Right lobe of liver (tissue), 6 donors: ENCODE measurements around the gene SLC6A18. TPM values are rescaled to one million over a fixed set of nuclear protein-coding genes. Genes with fewer than 3 reads are reported as not detected.

Source experiments
- ATAC-seq, 4 donors: fragments of 200-7000 bp; cut with Tn5 transposase; one replicate each; pipeline ENCODE4 v1.9.1; 2020; ENCODE audit warnings: mild to moderate bottlenecking in 4 of 4, moderate library complexity in 4 of 4
- DNase-seq, 3 donors: peaks; one replicate each; pipeline ENCODE4 v3.0.0-alpha.2; 2020
- H3K27ac ChIP-seq, 3 donors: fragments of 200-600 bp; one replicate each; pipeline ENCODE4 v1.8.0; 2022
- H3K27me3 ChIP-seq, 2 donors: fragments of 200-600 bp; one replicate each; pipeline ENCODE4 v1.8.0; 2022
- H3K36me3 ChIP-seq, 4 donors: fragments of 200-600 bp; sonication (generic) in 1 of 4; one replicate each; pipeline versions ENCODE4 v1.5.1 to v1.8.0; 2017 to 2022; ENCODE audit warnings: control low read depth in 1 of 4
- H3K4me1 ChIP-seq, 4 donors: fragments of 200-600 bp; sonication (generic) in 1 of 4; one replicate each; pipeline versions ENCODE4 v1.5.1 to v1.8.0; 2017 to 2022; ENCODE audit warnings: control low read depth in 1 of 4
- H3K4me3 ChIP-seq, 3 donors: fragments of 200-600 bp; one replicate each; pipeline ENCODE4 v1.8.0; 2022
- H3K9me3 ChIP-seq, 4 donors: fragments of 200-600 bp; sonication (generic) in 1 of 4; one replicate each; pipeline versions ENCODE4 v1.5.1 to v1.8.0; 2017 to 2022; ENCODE audit warnings: control low read depth in 1 of 4
- CTCF ChIP-seq, 4 donors: fragments of 200-600 bp in 3 of 4; fragments of 450-650 bp in 1 of 4; IDR thresholded peaks; one replicate each; pipeline versions ENCODE4 v1.5.1 to v1.8.0; 2016 to 2022; ENCODE audit warnings: antibody characterized with exemption in 4 of 4, mild to moderate bottlenecking in 2 of 4
- POLR2A ChIP-seq: fragments of 450-650 bp; IDR thresholded peaks from one replicate; pipeline ENCODE4 v1.6.1; 2017; ENCODE audit warnings: antibody characterized with exemption, mild to moderate bottlenecking
- WGBS: methylation state at CpG from one replicate; pipeline ENCODE4 v1.1.6; 2018; ENCODE audit warnings: low coverage, low lambda C conversion rate; ENCODE audit not compliant: insufficient coverage; ENCODE audit errors: missing lambda C conversion rate; 5-methylcytosine and 5-hydroxymethylcytosine counted together
- intact Hi-C, 2 donors: fragments of 100-400 bp; cut with DNase I; formaldehyde crosslinking; loops; one replicate each; pipeline versions ENCODE4 v1.11.2 to v1.14.1; 2022
- total RNA-seq, 6 experiments: library from RNA; depleted of rRNA in 2 of 6; stranded (reverse); fragments of >200 nt in 2 of 6; fragmentation: NEBNext Ultra II Directional in 3 of 6; extraction: Animal tissue kit (Norgen Biotek cat#: 25700) in 3 of 6; gene quantifications; one replicate each; pipeline versions ENCODE4 v1.1.0 to v1.2.4, GENCODE V29; 2016 to 2023
- donor health status: DM: no; HTN: yes; CAD: no.
- donor health status: DM: no; HTN: no; CAD: no.
- donor health status: DM: no; HTN: no; CAD: no.
- donor health status: DM: no; HTN: yes; CAD: no.
- donor health status: DM: no; HTN: yes; CAD: no.

Gene SLC6A18
- total RNA-seq, 6 experiments from 2014 or later, result not detected

DNA sequence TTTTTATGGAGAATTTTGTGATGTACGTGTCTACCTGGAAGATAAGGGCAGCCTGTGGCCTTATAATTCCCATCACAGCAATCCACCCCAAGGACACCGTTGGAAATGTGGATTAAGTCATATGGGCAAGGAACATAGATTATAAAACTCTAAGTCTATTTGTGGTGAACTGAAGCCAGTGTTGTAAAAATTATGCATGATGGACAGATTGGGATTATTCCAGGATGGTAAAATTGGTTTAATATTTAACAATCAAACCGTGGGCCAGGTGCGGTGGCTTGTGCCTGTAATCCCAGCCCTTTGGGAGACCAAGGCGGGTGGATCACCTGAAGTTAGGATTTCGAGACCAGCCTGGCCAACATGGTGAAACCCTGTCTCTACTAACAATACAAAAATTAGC lies 36.7 kb upstream of the SLC6A18 start:
- 37% methylated on average over 6 of the region's 6 CpGs for WGBS
- peaks cover 0 to 32% (median 15%) of the 10 kb centered on the region in 4 donors for H3K4me1 ChIP-seq
- no peak for ATAC-seq

DNA sequence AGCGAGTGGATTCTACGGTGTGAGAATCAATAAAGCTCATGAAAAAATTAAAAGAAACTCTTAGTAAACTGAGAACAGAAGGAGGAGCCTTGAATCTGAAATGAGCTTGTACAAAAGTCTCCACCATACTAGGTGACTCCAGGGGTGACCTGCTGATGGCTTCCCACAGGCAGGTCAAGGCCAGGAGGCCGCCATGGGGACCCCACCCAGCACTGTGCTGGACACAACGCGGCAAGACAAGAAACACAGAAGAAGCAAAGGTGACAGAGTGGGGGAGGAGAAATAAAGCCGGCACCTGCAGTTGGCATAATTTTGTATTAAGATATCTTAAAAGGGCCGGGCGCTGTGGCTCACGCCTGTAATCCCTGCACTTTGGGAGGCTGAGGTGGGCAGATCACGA lies 35.9 kb upstream of the SLC6A18 start:
- Histone ChIP-seq H3K27me3 (no peaks in the 10 kb centered on the region), H3K9me3 (no peaks in the 10 kb centered on the region), H3K4me3 (no peak overlapping the region), H3K36me3 (no peaks in the 10 kb centered on the region), H3K27ac (no peak overlapping the region), H3K4me1 (peaks cover 0 to 24% (median 11%) of the 10 kb centered on the region in 4 donors)
- DNase-seq (no peak), ATAC-seq (no peak)
- 93% methylated on average over 3 of the region's 10 CpGs for WGBS
- intact Hi-C loops, result loop anchor here in 1 of 2 donors (10.0 kb wide), 1 partner anchor 146 kb away; no protein-coding TSS in a partner anchor
- TF ChIP-seq CTCF (IDR thresholded peaks at IDR 0.05) (no peak), POLR2A (no peak)

More for the DNA sequence above, 36.7 kb upstream of the SLC6A18 start:
- Histone ChIP-seq H3K27ac (no peak overlapping the region), H3K27me3 (no peaks in the 10 kb centered on the region), H3K36me3 (no peaks in the 10 kb centered on the region), H3K4me3 (no peak overlapping the region), H3K9me3 (no peaks in the 10 kb centered on the region)
- DNase-seq, result no peak
- no peak for TF ChIP-seq POLR2A
- TF ChIP-seq CTCF (IDR thresholded peaks at IDR 0.05), result no peak
- intact Hi-C loops, result loop anchor here in 1 of 2 donors (10.0 kb wide), 1 partner anchor 146 kb away; no protein-coding TSS in a partner anchor

DNA sequence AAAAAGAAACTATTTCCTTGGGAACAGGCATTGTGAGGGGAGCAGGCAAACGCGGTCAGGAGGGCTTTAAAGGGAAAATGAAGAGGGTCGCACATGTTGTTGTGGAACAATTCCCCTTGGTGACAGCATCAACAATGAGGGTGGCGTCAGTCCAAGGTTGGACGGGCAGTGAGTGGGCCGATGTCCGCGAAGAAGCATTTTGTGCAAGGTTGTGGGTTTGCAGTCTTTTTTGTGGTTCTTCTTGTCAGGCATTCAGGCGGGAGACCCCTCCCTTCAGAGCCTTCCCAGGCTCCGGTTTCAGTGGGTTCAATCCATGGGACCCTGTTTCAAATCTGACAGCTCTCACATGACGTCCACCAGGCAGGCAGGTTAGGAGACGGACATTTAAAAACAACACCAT lies 34.9 kb upstream of the SLC6A18 start:
- H3K27me3 ChIP-seq, result no peaks in the 10 kb centered on the region
- DNase-seq, result no peak
- ATAC-seq, result no peak
- 78% methylated on average over 7 of the region's 12 CpGs for WGBS
- H3K4me1 ChIP-seq, result peaks cover 0 to 14% (median 6%) of the 10 kb centered on the region in 4 donors
- H3K36me3 ChIP-seq, result no peaks in the 10 kb centered on the region
- H3K4me3 ChIP-seq, result no peak overlapping the region
- H3K9me3 ChIP-seq, result no peaks in the 10 kb centered on the region
- H3K27ac ChIP-seq, result no peak overlapping the region
- TF ChIP-seq POLR2A, result no peak
- no peak for TF ChIP-seq CTCF (IDR thresholded peaks at IDR 0.05)
- intact Hi-C loops, result no loop called here

GRCh38 chr5:1190837-1191239 lies 34.3 kb upstream of the SLC6A18 start:
- no peak for DNase-seq
- whole genome bisulfite sequencing, result 29% methylated on average over 6 of the region's 6 CpGs
- H3K4me1 ChIP-seq, result peaks cover 0 to 10% (median 5%) of the 10 kb centered on the region in 4 donors
- H3K9me3 ChIP-seq, result no peaks in the 10 kb centered on the region
- H3K4me3 ChIP-seq, result no peak overlapping the region
- intact Hi-C loops, result no loop called here
- no peak for ATAC-seq
- no peak for TF ChIP-seq POLR2A
- no peak for TF ChIP-seq CTCF (IDR thresholded peaks at IDR 0.05)
- H3K27me3 ChIP-seq, result no peaks in the 10 kb centered on the region
- H3K27ac ChIP-seq, result no peak overlapping the region
- no peaks in the 10 kb centered on the region for H3K36me3 ChIP-seq
